Activated naive CD4-positive, alpha-beta T cell treated with anti-CD3 and anti-CD28 coated beads, Interleukin-2, amount 50 U/mL, for 72 hours (primary cell): ENCODE measurements around the gene C4orf46. TPM values are rescaled to one million over a fixed set of nuclear protein-coding genes. Genes with fewer than 3 reads are reported as not detected.

Experiments used
- total RNA-seq, 2 donors: library from RNA; stranded (reverse); gene quantifications; one replicate each; pipeline ENCODE4 v1.2.3, GENCODE V29; 2022

Gene C4orf46
- total RNA-seq, 2 donors from 2014 or later = 19.3 to 20.4 TPM

Other genes with a start within 250 kb of the C4orf46 start
- gene RXFP1, start 150.0 kb downstream of the C4orf46 start, total RNA-seq = not detected
- gene ETFDH, start 409 bp upstream of the C4orf46 start, total RNA-seq = 10 to 100 TPM; 34.8 to 54.2 TPM
- 10 to 100 TPM; 60.8 to 68.4 TPM for gene PPID, start 51.5 kb upstream of the C4orf46 start, total RNA-seq
- gene FNIP2, start 97.1 kb upstream of the C4orf46 start, total RNA-seq = 10 to 100 TPM; 15.5 to 26.4 TPM